Hindlimb muscle (tissue), 1 donor: ENCODE measurements around the gene CAMK1G. TPM values are rescaled to one million over a fixed set of nuclear protein-coding genes. Genes with fewer than 3 reads are reported as not detected.
A peak's percentile ranks its signal among the peaks of the same experiment; 100 is the strongest.

ENCODE experiments used
- DNase-seq: peaks from one replicate; pipeline ENCODE4 v3.0.0-alpha.2; 2013
- polyA plus RNA-seq: library from polyadenylated mRNA; unstranded; fragments of 120-200 nt; gene quantifications from one replicate; pipeline ENCODE4 v1.2.1, GENCODE V29; 2013; ENCODE audit not compliant: insufficient read length

The CAMK1G gene
- polyA plus RNA-seq, 1 donor = not detected

- DNase-seq = peak; percentile 54
Observed at GRCh38 chr1:209565759-209566678, 17.5 kb upstream of the CAMK1G start.

GRCh38 chr1:209567698-209568175 is 15.8 kb upstream of the CAMK1G start:
- DNase-seq = no peak

GRCh38 chr1:209569455-209570207 is 13.9 kb upstream of the CAMK1G start:
- peak; percentile 54 for DNase-seq

- DNase-seq = no peak
Observed at GRCh38 chr1:209570743-209571142, 12.8 kb upstream of the CAMK1G start.

- DNase-seq = peak; percentile 61
Observed at GRCh38 chr1:209576392-209577197, 6.9 kb upstream of the CAMK1G start.

- DNase-seq = no peak
Observed at GRCh38 chr1:209577346-209577745, 6.2 kb upstream of the CAMK1G start.

GRCh38 chr1:209580577-209580976 is 2.9 kb upstream of the CAMK1G start:
- DNase-seq = no peak

- no peak for DNase-seq
Observed at GRCh38 chr1:209584231-209584672, 738 bp downstream of the CAMK1G start.

- DNase-seq = no peak
Observed at GRCh38 chr1:209585197-209585596, 1.7 kb downstream of the CAMK1G start.

- peak; percentile 38 for DNase-seq
Observed at GRCh38 chr1:209585672-209586071, 2.2 kb downstream of the CAMK1G start.

GRCh38 chr1:209586221-209586740 is 2.8 kb downstream of the CAMK1G start:
- no peak for DNase-seq

- DNase-seq = no peak
Observed at GRCh38 chr1:209587789-209588188, 4.3 kb downstream of the CAMK1G start.

- no peak for DNase-seq
Observed at GRCh38 chr1:209589440-209589839, 5.9 kb downstream of the CAMK1G start.

GRCh38 chr1:209589863-209590262 is 6.3 kb downstream of the CAMK1G start:
- DNase-seq = no peak

GRCh38 chr1:209590405-209590804 is 6.9 kb downstream of the CAMK1G start:
- DNase-seq = no peak

- no peak for DNase-seq
Observed at GRCh38 chr1:209593747-209594146, 10.2 kb downstream of the CAMK1G start.

GRCh38 chr1:209594440-209594839 is 10.9 kb downstream of the CAMK1G start:
- no peak for DNase-seq

- no peak for DNase-seq
Observed at GRCh38 chr1:209595028-209595427, 11.5 kb downstream of the CAMK1G start.

- DNase-seq = no peak
Observed at GRCh38 chr1:209595599-209596285, 12.2 kb downstream of the CAMK1G start.

- DNase-seq = no peak
Observed at GRCh38 chr1:209597499-209597898, 14.0 kb downstream of the CAMK1G start.

GRCh38 chr1:209598227-209598626 is 14.7 kb downstream of the CAMK1G start:
- no peak for DNase-seq

GRCh38 chr1:209600541-209600940 is 17.0 kb downstream of the CAMK1G start:
- DNase-seq = no peak
